ENCODE data around the gene RECK.

GRCh38 chr9:36080519-36080918, 43.8 kb downstream of the RECK start:
- TF ChIP-seq, protein P1, sequence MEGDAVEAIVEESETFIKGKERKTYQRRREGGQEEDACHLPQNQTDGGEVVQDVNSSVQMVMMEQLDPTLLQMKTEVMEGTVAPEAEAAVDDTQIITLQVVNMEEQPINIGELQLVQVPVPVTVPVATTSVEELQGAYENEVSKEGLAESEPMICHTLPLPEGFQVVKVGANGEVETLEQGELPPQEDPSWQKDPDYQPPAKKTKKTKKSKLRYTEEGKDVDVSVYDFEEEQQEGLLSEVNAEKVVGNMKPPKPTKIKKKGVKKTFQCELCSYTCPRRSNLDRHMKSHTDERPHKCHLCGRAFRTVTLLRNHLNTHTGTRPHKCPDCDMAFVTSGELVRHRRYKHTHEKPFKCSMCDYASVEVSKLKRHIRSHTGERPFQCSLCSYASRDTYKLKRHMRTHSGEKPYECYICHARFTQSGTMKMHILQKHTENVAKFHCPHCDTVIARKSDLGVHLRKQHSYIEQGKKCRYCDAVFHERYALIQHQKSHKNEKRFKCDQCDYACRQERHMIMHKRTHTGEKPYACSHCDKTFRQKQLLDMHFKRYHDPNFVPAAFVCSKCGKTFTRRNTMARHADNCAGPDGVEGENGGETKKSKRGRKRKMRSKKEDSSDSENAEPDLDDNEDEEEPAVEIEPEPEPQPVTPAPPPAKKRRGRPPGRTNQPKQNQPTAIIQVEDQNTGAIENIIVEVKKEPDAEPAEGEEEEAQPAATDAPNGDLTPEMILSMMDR (conservative IDR thresholded peaks at IDR 0.05; ENCODE audit: low read length) = no peak
- TF ChIP-seq EZH2phosphoT487 (IDR thresholded peaks at IDR 0.05; ENCODE audit: borderline replicate concordance) = no peak
